ENCODE measurements around the gene LHPP.

Gene LHPP

DNA sequence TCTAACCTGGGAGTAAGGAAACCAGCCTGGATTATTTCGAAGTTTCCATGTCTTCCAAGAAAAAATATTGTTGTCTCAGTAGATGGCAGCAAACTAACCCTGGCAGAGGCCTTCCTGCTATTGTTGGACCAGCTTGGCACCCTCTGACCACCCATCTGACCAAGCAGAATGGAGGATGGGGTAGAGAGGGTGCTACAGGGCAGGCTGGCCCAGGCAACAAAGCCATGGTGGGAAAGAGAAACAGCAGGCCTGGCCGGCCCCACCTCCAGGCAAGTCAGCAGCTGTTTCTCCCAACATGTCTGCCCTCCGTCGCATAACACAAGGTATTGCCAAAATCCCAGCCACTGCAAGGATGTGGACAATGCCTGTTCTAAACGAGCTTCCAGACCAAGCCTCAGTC is 187.6 kb downstream of the LHPP start:
- DNase-seq: no peak

DNA sequence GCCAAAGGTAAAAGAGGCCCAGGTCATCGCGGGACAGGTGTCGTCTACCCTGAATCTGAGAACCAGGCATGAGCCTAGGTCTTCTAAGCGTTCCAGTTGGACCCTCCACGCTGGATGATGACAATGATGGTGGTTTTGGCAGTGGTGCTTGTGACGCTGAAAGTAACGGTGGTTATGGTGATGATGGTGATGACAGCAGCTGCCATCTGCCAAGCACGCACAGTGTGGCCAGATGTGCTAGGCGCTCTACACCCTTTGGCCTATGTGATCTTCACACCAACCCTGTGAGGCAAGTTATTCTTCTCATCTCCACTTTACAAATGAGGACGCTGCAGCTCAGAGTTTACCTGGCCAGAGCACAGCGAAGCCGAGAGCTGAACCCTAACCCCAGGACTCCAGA is 188.6 kb downstream of the LHPP start:
- DNase-seq: no peak

DNA sequence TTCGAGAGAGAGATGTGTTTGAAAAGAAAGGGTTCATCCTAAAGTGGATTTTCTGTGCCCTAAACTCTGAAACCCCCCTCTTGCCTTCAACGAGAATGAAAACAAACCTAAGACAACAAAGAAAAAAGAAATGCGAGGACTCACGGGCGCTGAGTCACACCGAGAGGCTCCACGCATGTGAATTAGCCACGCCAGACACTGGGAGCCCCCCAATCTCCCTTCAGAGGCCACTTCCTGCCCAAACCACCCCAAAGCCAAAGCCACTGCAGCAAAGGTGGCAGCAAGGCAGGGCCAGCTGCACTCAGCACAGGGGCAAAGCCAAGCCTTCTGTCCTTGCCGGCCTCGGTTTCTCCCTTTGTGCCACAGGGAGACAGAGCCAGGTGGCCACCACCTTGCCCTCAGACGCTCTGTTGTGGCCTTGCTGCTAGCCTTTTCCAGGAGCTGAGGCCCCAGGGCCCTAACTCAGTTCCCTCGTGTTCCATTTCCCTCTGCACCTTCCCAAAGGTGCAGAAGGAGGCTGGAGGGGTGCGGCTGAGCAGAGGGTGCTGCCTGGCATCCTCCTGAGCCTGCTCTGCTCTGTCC is 189.3 kb downstream of the LHPP start:
- DNase-seq: peak; percentile 29 to 54 (median 43)

- no peak for DNase-seq
Observed at GRCh38 chr10:124651402-124651891, 189.8 kb downstream of the LHPP start.

GRCh38 chr10:124652200-124652599 is 190.6 kb downstream of the LHPP start:
- DNase-seq: no peak

DNA sequence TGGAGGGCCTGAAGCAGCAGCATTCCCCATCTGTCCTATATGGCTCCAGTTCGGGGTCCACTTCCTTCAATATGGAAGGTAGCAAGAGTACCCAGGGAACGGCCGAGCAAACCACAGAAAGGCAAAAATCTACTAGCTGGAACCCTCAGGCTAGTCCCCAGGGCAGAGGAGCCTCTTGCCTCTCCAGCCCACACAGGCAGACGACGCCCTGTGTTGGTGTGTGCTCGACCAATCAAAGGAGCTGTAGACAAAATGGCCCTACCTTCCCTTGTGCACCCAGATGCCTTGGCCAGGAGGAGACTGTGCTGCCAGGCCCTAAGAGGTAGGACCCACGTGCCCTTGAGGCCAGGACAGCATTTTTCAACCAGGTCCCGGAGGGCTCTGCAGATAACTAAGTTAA is 191.1 kb downstream of the LHPP start:
- no peak for DNase-seq

DNA sequence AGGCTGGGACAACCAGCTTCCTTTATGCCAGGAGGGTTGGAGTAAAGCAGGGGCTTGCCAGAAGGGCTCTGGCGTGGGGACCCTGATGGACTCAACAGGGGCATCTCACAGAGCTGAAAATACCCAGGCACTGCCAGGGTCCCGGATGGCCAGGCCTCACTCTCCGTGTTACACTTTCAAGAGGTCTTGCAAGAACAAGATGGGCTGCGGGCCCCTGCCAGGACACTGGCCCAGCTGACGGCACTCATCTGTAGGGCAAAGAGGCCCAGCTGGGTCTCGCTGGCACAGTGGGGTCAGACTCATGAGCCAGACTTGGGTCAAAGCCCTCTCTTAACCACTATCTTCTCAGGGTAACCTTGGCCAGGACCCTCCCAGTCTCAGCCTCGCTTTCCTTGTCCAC is 191.7 kb downstream of the LHPP start:
- DNase-seq: no peak

- DNase-seq: no peak
Observed at GRCh38 chr10:124653811-124654651, 192.4 kb downstream of the LHPP start.

DNA sequence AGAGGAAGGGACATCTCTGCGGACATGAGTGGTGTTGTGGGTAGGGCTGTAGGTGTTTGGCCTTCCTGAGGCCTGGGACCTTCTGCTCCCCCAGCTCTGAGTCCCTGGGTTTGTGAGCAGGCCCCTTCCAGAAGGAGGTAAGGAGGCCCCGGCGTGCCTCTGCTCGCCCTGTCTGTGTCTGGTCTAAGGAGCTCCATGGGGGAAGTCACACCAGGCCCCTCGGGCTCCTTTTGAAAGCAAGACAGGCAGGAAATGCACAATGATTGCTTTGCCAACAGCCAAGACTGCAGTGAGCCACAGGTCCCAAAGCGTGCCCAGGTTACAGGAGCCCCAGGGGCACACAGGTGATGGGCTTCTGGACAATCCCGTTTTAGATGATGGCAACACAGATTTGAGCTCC is 193.1 kb downstream of the LHPP start:
- no peak for DNase-seq

GRCh38 chr10:124655191-124656112 is 193.8 kb downstream of the LHPP start:
- DNase-seq: no peak

GRCh38 chr10:124656113-124656490 is 194.5 kb downstream of the LHPP start:
- no peak for DNase-seq

DNA sequence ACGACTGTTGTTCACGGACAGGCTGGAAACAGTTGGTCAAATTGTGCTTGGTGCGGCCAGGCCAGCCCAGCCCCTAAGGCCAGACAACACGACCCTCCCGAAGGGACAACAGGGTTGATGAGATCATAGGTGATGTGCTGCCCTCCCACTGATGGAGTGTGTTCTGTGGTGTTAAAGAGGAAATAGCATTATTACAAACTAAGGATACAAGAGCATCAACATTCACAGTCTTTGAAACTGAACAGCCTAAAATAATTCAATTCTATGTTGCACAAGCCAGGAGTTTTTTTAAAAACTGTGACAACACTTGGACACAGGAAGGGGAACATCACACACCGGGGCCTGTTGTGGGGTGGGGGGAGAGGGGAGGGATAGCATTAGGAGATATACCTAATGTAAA is 194.9 kb downstream of the LHPP start:
- no peak for DNase-seq

GRCh38 chr10:124657806-124658205 is 196.2 kb downstream of the LHPP start:
- no peak for DNase-seq

DNA sequence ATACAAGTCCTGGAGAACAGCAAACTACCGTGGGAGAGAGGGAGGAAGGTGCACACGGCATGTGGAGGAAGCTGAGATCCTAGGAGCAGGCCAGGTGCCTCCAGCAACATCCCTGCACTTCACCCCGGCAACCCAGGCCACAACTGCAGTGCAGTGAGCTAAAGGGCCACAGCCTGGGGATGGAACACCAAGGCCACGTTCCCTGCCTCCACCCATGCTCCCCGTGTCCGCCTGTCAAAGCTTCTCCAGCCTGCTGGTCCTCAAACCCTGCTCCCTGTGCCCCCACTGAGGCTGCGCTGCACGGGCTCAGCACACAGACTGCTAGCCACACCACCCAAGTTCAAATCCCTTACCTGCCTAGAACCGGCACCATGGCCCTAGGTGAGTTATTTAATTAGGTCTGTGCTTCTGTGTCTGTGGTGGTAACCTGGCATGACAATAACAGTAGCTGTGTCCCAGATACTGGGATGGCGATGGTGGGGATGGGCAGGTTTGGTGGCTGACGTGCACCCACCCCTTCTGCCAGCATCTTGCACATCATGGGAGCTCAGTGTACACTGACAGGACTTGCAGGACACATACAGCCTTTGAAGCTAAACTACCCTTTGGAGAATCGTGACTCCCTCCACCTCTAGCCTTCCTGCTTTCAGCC is 197.1 kb downstream of the LHPP start:
- no peak for DNase-seq

DNA sequence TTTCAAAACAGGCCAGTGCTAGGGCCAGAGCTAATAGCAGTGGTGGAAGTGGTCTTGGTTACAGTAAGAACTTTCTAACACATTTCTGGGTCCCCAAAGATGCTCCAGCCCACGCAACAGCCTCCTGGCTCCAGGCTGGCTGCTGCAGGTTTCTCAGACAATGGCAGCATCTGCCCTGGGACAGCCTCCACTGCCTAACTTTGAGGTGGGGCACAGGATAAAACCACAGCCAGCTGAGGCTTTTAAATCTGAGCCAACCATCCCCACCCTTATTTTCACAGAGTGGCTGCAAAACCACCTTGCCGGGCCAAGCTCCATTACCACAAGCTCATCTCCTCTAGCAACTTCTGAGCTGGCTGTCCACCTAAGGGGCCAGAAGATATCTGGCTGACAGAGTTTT is 197.8 kb downstream of the LHPP start:
- no peak for DNase-seq

- DNase-seq: no peak
Observed at GRCh38 chr10:124660404-124661125, 198.9 kb downstream of the LHPP start.

GRCh38 chr10:124661660-124662180 is 200.1 kb downstream of the LHPP start:
- DNase-seq: no peak

GRCh38 chr10:124663228-124663627 is 201.6 kb downstream of the LHPP start:
- DNase-seq: no peak

Data from activated CD4-positive, CD25-positive, alpha-beta regulatory T cell (primary cell).